GM21381 (cell line): ENCODE results near the gene PCNA.
"Not testable (repeated sequence)": the region's sequence is repeated elsewhere in the genome, so short reads cannot be mapped to it uniquely, and the experiment has no call there.

ENCODE experiments used
- ATAC-seq: cut with Tn5 transposase; IDR thresholded peaks from one replicate; pipeline ENCODE4 v1.9.1; 2021; ENCODE audit warnings: mild to moderate bottlenecking, moderate library complexity; ENCODE audit not compliant: unreplicated experiment

Gene PCNA

GRCh38 chr20:5099909-5100308, 19.8 kb downstream of the PCNA start:
- ATAC-seq = not testable (repeated sequence)

- not testable (repeated sequence) for ATAC-seq
These were observed 20.7 kb downstream of the PCNA start for GRCh38 chr20:5099009-5099408.

GRCh38 chr20:5096463-5096862, 23.3 kb downstream of the PCNA start:
- ATAC-seq = no peak

- no peak for ATAC-seq
These were observed 23.8 kb downstream of the PCNA start for GRCh38 chr20:5095931-5096330.

GRCh38 chr20:5095454-5095853, 24.3 kb downstream of the PCNA start:
- ATAC-seq = no peak

GRCh38 chr20:5092765-5093339, 26.9 kb downstream of the PCNA start:
- ATAC-seq = no peak

- ATAC-seq = no peak
These were observed 27.9 kb downstream of the PCNA start for GRCh38 chr20:5091902-5092301.

- peak; percentile 62 for ATAC-seq
These were observed 29.6 kb downstream of the PCNA start for GRCh38 chr20:5090191-5090590.

GRCh38 chr20:5088688-5089087, 31.1 kb downstream of the PCNA start:
- ATAC-seq = no peak

- ATAC-seq = no peak
These were observed 34.4 kb downstream of the PCNA start for GRCh38 chr20:5085380-5085779.

GRCh38 chr20:5080384-5080877, 39.3 kb downstream of the PCNA start:
- ATAC-seq = no peak

GRCh38 chr20:5078399-5078958, 41.3 kb downstream of the PCNA start:
- ATAC-seq = peak; percentile 98

- ATAC-seq = no peak
These were observed 41.9 kb downstream of the PCNA start for GRCh38 chr20:5077761-5078387.

GRCh38 chr20:5076913-5077312, 42.8 kb downstream of the PCNA start:
- ATAC-seq = not testable (repeated sequence)

GRCh38 chr20:5074232-5074674, 45.5 kb downstream of the PCNA start:
- no peak for ATAC-seq

- ATAC-seq = no peak
These were observed 46.0 kb downstream of the PCNA start for GRCh38 chr20:5073660-5074231.

- ATAC-seq = no peak
These were observed 46.8 kb downstream of the PCNA start for GRCh38 chr20:5072756-5073659.

- not testable (repeated sequence) for ATAC-seq
These were observed 47.8 kb downstream of the PCNA start for GRCh38 chr20:5071942-5072341.

- no peak for ATAC-seq
These were observed 49.2 kb downstream of the PCNA start for GRCh38 chr20:5070570-5070969.

GRCh38 chr20:5070081-5070480, 49.7 kb downstream of the PCNA start:
- no peak for ATAC-seq
